UCSD-AML1 (cell line): Measurements from ENCODE around the gene CCND1.
"Not testable (repeated sequence)": the region's sequence is repeated elsewhere in the genome, so short reads cannot be mapped to it uniquely, and the experiment has no call there.

ENCODE experiments used
- DNase-seq: peaks from one replicate; lab custom pipeline; 2025; ENCODE audit not compliant: unreplicated experiment; lab: John Stamatoyannopoulos, UW

Gene CCND1

DNA sequence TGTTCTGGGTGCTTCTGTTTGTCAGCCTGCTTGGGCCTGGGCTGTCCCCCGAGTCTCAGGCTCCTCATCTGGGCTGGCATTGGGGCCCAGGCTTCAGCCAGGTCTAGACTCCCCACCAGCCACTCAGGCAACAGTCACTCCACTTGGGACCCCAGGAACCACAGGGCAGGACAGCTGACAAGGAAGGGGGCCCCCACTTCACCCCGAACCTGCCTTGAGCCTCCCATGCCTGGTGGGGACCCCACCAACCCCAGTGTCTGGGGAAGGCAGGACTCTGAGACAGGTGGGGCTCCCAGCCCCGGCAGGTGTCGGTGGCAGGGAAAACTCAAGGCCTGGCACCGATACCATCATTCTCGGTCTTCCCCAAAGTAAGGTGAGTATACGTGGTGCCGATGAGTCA lies 45.9 kb downstream of the CCND1 start:
- DNase-seq, result no peak

GRCh38 chr11:69687969-69688771 lies 47.2 kb downstream of the CCND1 start:
- DNase-seq, result not testable (repeated sequence)

GRCh38 chr11:69689484-69690319 lies 48.7 kb downstream of the CCND1 start:
- no peak for DNase-seq

- DNase-seq, result no peak
These were observed 50.5 kb downstream of the CCND1 start for GRCh38 chr11:69691463-69691862.

- no peak for DNase-seq
These were observed 51.5 kb downstream of the CCND1 start for GRCh38 chr11:69692422-69692821.

- no peak for DNase-seq
These were observed 53.8 kb downstream of the CCND1 start for GRCh38 chr11:69694781-69695180.

DNA sequence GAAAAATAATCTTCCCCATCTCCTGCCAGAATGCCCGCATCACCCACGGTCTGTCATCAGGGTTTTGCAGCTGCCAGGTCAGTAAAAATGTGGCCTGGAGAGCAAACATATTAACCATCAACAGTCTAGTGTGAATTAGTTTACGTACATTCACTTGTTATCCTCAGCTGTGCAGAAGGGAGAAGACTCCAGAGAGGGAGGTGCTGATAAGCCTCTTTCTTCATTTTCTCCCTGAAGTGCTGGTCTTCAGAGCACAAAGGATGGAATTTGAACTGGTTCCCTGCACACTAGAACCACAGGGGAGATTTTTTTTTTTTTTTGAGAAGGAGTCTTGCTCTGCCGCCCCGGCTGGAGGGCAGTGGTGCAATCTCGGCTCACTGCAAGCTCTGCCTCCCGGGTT lies 54.6 kb downstream of the CCND1 start:
- no peak for DNase-seq

DNA sequence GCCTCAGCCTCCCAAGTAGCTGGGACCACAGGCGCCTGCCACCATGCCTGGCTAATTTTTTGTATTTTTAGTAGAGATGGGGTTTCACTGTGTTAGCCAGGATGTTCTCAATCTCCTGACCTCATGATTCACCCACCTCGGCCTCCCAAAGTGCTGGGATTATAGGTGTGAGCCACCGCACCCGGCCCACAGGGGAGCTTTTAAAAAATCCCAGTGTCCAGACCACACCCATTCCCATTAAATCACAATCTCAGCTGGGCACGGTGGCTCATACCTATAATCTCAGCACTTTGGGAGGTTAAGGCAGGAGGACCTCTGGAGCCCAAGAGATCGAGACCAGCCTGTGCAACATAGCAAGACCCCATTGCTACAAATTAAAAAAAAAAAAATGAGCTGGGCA lies 55.0 kb downstream of the CCND1 start:
- not testable (repeated sequence) for DNase-seq

DNA sequence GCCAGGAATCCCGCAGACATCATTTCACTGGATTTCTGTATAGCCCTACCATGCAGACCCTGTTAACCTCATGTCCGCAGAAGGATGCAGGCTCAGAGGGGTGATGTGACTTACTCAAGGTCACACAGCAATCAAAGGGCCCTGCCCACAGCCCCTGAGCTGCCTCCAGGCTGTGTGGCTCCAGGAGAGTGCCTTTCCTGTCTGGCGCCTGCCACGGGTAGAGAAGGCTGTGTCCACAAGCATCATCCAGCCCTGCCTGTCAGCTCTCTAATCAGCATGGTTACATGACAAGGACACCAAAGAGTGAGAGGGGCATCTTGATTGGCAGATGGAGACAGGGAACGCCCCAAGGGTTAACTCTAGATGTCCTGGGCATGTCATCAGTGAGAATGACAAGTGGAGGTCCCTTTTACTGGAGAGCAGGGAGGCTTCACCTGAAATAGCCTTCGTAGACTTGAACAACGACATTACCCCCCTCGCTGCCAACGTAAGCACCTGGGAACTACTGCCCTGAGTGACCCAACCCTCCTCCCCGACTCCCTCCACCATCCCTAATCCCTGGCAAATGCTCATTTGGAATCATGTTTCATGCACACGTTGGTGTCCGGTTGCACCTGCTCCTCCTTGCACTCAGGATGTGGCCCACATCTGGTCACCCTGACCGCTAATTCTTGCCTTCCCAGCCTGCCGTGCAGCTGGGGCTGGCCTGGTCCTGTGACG lies 56.0 kb downstream of the CCND1 start:
- no peak for DNase-seq

- no peak for DNase-seq
These were observed 56.5 kb downstream of the CCND1 start for GRCh38 chr11:69697469-69697843.

- DNase-seq, result no peak
These were observed 56.9 kb downstream of the CCND1 start for GRCh38 chr11:69697861-69698260.

DNA sequence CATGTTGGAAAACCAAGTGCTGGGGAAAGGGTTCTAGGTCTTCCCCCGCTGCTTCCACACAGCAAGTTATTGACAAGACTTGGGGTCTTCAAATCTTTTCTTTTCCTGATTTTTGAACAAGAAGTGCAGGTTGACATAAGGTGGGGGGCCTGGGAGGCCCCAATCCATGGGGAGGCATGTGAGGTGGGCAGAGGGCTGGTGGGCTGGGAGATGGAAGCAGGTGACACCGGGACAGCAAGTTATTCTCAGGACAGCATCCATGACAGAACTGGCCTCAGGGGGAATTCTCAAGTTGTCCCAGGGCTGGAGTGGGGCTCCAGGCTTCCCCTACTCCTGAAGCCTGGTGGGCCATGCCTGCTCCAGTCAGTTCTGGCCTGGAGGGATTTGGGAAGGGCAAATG lies 57.4 kb downstream of the CCND1 start:
- DNase-seq, result no peak

DNA sequence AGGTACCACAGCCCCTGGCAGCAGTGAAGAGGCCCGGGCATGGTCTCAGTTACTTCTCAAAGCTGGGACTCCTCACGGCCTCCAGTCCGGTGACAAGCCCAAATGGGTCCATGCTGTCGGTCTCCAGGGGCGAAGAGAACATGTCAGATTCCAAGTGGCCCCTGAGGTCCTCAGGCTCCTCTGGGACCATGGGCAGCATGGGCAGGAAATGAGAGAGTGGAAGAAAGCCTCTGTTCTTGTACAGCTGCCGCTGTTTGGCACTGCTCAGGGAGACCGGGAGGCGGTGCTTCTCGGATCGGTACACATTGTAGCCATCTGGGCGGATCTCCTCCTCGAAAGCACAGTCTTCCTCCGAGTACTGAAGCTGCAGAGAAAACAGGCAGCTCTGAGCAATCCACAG lies 58.3 kb downstream of the CCND1 start:
- no peak for DNase-seq

DNA sequence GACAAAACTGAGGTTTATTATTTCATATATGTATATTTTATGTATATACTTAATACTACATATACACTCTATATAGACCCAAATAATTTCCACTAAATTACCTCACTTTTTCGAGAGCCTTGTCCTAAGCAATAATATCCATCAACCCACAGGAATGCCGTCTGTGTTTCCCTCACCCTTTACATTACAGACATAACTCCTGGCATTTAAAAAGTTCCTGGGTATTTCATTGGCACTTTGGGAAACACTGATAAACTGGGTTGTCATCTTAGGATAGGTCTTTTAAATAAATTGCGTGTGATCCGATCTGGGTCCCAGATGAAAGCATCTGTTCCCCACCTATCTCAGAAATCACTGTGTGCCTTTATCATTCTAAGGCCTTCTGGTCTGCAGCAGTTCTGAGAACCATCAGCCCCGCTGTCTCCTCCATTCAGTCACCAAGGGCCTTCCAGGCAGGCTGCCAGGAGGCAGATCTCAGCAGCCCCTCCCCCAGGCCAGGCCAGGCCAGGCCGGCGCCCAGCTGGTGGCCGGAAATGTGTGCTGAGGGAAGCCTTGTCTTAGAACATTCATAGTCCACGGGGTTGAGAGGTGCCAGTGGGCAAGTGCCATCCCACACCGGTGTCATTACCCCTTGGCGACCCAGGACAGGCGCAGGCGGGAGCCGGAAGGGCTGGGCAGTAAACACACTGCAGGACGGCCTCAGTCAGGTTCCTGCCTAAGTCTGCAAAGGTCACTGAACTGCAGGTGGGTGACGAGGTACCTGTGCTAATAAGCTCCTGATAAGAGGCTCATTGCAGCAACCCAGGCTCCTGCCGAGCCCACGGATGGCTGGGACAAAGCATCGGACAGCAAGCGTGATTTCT lies 59.6 kb downstream of the CCND1 start:
- DNase-seq, result no peak

- no peak for DNase-seq
These were observed 61.3 kb downstream of the CCND1 start for GRCh38 chr11:69702239-69702691.

GRCh38 chr11:69702769-69703452 lies 62.0 kb downstream of the CCND1 start:
- no peak for DNase-seq

DNA sequence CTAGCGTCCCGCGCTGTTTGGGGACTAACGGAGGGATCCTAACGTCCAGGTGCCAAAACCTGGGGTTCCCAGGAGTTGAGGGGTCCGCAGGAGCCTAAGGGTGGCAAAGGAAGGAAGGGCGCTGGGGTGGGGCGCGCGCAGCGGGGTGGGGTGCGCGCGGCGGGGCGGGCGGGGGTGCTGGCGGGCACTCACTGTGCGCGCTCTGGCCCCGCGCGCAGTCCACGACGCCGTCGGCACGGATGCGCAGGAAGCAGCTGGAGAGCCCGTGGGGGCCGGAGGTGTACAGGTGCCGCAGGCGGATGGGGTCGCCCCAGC lies 62.5 kb downstream of the CCND1 start:
- DNase-seq, result no peak
